GM23248 (cell line): Measurements from ENCODE around the gene FRAT1.

Experiments used
- EZH2 ChIP-seq: fragments of 200-600 bp; sonication (generic); IDR thresholded peaks from 2 replicates; pipeline ENCODE4 v1.6.1; 2018; ENCODE audit warnings: antibody characterized with exemption, mild to moderate bottlenecking; ENCODE audit not compliant: insufficient read depth, poor library complexity, severe bottlenecking
- EZH2phosphoT487 ChIP-seq: fragments of 200-600 bp; sonication (generic); IDR thresholded peaks from 2 replicates; pipeline ENCODE4 v1.6.1; 2018; ENCODE audit warnings: antibody characterized with exemption, moderate library complexity, mild to moderate bottlenecking, low read depth; ENCODE audit not compliant: insufficient read depth

- TF ChIP-seq EZH2 (no peak), EZH2phosphoT487 (no peak)
Measured at GRCh38 chr10:97325754-97326153, 6.7 kb downstream of the FRAT1 start.
